HG02870 (cell line): ENCODE data around the gene PAM.
"Not testable (repeated sequence)": the region's sequence is repeated elsewhere in the genome, so short reads cannot be mapped to it uniquely, and the experiment has no call there.

ENCODE experiments used
- ATAC-seq: cut with Tn5 transposase; IDR thresholded peaks from one replicate; pipeline ENCODE4 v1.9.1; 2021; ENCODE audit warnings: mild to moderate bottlenecking, moderate library complexity; ENCODE audit not compliant: unreplicated experiment

The PAM gene

DNA sequence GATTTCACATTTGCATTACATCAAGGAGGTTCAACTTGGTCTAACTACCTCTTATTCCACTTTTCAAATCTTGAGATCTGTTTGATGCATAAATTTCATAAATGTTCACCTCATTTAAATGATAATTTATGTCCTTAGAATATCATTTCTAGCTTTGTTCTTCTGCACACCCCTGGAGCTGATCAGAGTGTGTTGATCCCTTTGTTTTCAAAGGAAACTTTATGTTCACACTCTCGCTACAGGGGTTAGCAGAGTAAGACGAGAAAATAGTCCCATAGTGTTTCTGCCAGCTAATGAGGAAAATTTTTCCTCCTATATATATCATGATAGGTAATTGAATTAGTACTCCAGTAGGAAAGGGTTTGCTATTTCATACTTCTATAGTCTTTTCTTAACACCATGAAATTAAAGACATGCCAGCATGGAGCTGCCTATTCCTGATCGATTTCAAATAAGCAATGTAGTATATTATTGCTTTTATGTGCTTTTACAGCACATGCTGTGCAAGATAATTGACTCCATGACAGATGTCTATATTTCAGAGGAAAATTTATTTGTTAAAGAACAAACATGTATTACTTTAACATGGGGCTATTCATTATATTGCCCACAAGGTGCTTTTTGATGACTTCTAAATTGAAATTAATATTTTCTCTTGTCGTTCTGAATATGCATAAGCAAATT, 4.8 kb upstream of the PAM start:
- no peak for ATAC-seq

DNA sequence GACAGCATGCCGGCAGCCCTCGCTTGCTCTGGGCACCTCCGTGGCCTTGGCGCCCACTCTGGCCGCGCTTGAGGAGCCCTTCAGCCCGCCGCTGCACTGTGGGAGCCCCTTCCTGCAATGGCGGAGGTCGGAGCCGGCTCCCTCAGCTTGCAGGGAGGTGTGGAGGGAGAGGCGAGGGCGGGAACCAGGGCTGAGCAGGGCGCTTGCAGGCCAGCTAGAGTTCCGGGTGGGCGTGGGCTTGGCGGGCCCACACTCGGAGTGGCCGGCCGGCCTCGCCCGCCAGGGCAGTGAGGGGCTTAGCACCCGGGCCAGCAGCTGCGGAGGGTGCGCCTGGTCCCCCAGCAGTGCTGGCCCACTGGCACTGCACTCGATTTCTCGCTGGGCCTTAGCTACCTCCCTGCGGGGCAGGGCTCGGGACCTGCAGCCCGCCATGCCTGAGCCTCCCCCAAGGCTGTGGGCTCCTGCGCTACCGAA, 3.2 kb upstream of the PAM start:
- not testable (repeated sequence) for ATAC-seq

DNA sequence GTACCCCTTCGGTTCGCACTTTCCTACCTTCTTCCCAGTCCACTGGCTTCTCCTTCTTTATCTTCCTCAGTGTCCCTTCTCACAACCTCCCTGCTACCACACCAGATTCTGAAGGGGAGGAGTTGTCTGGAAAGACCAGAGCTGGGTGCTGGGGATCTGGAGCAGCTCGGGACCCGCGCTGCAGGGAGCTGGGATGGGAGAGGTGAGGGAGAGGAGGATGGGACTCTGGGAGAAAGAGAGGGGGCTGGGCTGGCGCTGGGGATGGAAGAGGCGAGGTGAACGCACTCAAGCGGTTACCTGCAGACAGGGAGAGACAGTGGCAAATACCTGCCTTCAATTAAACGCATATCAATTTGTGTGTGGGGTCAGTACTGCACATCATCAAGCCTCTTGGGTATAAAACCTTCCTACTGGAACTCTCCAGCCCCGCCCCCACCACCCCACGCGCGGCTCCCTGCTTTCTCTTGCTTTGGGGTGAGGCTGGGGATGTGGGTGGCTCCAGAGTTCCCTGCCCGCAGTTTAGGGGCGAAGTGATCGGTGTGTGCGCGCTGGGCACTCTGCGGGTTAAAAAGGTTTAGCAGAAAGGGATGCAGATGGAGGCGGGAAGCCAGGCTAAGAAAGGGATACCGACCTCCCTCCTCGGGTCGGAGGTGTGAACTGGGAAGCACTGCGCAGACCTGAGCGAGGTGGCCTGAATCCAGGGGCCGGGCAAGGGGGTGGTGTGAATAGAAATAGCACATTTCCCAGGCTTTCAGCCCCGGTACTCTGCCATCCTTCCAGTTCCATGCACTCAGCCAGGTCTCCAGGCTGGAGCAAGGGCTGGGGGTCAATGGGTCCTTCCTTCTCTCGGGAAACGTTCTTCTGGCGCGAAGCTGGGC, 977 bp upstream of the PAM start:
- ATAC-seq = no peak

DNA sequence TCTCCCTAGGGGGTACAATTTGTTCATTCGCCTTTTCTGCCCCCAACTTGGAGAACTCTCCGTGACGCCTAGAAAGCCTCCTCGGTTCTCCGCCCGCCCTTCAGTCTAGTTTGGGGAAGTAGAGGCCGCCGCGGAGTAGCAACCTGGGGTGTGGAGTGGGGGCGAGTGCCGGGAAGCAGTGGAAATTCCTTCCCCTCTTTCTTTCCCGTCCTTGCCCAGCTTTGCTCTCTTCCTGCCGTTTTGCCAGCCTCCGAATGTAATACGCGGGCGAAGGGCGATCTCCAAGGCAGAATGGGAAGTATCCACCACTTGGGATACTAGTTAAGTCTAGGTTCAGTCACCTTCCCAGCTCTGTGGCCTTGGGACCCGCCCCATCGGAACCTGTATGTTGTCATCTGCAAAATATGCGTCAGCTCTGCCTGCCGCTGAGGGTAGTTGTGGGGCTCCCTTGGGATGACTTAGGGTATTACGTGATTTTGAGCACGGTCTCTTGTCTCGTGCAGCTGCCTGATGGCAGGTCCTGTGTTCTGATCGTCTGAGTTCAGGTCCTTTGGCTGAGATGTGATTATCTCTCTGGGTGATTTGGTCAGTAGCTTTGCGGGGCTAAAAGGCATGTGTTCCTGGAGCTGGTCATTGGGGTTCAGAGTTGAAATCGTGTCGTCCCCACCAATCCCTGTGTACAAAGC, 724 bp downstream of the PAM start:
- ATAC-seq = peak; percentile 42

DNA sequence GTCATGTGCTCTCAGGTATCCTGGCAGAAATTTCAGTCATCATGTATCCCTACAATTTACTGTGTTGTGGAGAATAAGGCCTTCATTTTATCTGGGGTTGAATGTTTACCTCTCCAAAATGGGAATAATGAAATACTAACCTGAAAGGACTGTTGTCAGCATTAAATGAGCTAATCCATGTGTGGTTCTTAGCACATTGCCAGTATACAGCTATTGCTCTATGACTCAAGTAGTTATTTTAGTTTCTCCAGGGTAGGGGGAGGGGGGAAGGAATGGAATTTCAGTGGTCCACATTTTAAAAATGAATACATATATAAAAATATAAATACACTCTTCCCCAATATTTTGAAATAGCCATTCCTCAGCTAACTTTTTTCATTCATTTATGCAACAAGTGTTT, 3.5 kb downstream of the PAM start:
- ATAC-seq = no peak

DNA sequence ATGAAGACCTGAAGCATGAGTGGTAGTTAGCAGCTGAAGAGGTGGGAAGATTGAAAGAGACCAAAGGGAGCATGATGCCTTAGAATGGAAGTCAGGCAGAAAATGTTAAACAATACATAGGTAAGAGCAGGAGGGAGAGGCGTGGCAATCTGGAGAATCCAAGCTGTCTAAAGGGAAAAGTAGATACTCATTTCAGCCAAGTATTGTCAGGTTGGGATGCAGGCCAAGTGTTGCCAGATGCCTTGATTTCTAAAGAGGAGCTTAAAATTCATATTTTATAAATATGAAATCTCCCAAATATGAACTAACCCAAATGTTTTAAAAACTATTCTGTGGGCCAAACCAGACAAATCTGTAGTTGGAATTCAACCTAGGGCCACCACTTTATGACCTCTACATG, 4.2 kb downstream of the PAM start:
- no peak for ATAC-seq

DNA sequence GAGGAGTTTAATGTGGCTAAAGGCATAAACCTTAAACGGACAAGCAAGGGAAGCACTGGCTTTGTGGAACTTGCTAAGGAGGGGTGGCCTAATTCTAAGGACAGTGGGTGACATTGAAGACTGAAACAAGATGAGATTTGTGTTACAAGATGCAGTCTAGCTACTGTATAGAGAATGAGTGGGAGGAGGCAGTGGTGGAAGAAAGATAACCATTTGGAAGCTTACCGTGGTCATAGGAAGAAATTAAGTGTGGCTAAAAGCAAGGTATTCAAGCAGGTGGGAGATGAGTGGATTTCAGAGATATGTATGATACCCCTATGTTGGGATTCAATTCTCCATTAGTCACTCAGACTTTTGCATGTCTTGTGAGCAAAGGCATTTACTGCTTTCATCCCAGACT, 4.6 kb downstream of the PAM start:
- no peak for ATAC-seq

DNA sequence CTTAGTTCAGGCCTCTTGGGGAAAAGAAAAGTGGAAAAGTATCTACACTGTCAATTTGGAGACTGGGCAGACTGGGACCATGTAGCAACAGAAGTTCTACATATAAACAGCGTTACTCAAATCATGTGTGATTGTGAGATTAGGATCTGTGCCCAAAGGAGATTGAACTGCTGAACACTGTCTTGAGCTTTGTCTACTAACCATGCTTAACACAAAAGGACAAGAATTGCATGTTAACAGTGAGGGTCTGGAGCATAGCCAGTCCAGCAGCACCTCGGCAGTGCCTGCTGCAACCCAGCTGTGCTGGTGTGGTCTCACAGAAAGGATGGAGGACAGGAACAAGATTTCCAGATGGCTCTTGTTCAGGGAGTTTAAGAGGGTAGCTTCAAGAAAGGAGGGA, 5.7 kb downstream of the PAM start:
- no peak for ATAC-seq

DNA sequence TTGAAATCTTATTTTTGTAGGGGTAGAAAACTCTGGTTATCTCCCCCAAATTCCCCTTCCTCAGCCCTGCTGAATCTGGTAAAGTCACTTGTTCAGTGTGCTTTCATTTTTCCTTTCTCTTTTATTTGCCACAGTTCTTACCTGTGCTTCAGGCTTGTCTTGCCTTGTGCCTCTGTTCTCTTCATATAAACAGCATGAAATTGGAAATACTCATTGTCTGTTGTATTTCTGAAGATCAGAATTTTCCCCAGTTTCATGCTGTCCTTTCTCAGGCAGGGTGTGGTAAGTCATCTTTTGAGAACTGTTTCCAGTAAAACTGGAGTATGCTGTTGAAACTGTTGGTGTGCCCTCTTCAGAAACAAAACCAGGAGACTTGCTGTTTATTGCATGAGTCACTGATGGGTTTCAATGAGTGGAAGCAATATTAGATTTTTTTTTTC, 7.0 kb downstream of the PAM start:
- peak; percentile 54 for ATAC-seq

DNA sequence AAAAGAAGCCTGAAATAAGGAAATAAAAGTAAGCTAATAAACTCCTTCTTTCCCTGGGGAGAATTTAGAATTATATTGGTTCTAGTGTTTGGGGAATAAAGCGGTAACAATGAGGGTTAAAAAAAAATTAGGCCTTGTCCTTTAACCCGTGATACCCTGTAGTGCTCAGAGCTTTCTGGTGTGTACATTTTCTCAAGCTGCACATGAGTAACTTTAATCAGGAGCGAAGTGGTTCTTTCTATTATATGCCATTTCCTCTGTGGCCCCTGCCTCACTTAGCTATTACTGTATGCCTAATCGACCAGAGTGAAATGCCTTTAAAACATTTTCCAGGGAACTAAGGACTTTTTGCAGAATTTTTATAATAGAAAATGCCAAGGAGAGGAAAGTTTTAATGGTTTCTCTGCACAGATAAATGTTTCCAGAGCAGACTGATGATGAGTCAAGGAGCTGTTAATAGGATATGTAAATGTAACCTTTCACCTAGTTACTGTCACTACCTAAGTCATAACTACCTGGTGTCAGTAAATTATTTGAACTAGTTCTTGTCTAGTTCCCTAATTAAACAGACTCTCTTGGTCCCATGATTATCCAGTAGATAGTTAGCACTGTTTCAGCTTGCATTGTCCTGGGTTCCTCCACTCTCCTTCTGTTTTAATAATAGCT, 7.6 kb downstream of the PAM start:
- no peak for ATAC-seq

DNA sequence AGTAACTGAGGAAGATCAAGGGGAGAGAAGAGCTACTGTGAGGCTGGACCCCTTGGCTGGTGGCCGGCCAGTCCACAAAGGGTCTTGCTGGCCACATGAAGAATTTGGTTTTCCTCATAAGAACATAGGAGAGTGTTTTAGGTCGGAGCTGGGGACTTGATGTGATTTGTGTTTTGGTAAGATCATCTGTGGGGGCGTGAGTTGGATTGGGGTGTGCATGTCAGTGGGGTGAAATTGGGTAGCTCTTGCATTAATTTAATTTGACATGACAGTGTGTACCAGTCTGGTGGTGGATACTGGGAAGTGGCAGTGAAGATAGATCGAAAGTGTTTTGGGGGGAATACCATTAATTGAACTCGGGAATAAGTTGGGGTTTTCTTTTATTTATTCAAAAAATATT, 8.6 kb downstream of the PAM start:
- ATAC-seq = no peak

DNA sequence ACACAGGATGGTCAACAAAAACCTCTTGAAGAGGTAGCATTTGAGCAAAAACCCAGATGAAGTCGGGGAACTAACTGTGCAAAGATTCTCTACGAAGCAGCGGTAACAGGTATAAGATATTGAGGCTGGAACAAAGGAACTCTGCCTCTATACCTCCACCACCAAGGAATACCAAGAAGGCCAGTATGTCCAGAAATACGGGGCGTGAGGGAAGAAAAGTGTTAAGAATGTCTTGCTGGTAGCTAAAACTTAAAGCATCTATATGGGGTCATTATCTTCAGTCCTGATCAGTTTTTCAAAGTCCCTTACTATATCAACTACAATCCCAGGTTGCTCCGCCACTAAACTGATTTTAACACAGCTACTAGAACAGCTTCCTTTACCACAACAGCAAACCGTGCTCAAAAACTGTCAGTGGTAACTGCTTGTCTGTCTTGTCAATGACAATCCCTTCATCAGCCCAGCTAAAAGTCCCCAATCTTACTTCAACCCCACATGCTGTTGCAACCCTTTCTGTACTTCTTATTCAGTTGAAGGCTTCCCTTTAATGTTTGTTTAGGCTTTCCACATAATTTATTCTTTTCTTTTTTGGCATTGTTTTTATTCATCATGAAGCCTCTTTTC, 9.4 kb downstream of the PAM start:
- no peak for ATAC-seq

DNA sequence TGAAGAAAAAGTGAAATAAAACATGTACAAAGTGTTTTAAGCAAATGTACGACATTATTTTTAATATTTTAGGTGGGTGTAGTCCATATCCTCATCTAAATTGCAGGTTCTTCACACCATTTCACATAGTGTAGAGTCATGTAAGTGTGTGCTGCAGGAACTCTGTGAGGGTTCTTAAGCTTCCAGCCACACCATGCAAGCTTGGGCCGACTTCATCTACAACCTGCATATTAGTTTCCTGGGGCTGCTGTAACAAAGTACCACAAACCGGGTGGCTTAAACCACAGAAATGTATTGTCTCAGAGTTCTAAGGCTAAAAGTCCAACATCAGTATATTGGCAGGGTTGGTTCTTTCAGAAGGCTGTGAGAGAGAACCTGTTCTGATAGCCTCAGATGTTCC, 10.2 kb downstream of the PAM start:
- no peak for ATAC-seq

DNA sequence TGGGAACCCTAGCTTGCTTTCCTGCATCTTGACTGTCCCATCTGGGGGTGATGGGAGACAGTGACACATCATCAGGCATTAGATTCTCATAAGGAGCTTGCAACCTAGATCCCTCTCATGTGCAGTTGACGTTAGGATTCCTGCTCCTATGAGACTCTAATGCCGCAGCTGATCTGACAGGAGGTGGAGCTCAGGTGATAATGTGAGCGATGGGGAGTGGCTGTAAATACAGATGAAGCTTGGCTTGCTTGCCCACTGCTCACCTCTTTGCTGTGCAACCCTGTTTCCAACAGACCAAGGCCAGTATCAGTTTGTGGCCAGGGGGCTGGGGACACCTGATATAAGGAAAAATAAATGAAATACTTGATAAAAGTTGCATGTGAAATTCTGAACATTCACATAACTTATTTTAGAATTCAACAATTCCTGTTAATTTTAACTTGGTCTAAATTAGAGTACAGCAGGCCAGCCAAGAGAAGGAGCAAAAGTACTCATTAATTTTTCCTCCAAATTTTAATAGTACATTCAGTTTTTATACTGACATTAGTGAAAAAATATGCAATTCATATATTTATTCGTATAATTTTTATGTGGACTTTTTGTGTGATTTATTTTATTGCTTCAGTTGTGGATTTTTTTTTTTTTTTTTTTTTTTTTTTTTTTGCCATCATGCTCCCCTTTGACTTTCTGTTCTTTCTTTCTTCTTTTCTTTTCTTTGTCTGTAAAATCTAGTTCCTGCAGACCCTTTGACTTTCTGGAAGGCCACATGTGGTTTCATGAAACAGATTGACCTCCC, 11.4 kb downstream of the PAM start:
- ATAC-seq = no peak

DNA sequence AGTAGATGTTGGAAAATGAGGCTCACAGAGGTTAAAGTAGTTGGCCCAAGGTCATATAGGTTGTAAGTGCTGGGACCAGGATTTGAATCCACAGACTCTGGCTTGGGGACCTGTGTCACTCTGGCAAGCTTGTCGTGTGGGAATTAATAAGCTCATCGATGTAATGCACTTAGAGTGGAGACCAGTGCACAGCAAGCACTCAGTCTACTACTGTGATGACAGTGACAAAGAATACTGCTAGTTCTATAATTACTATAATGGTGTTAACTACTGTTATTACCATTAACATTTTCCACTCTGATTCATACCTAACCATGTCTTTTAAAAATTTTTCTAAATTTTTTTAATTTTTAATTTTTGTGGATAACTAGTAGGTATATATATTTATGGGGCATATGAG, 12.8 kb downstream of the PAM start:
- ATAC-seq = peak; percentile 59

DNA sequence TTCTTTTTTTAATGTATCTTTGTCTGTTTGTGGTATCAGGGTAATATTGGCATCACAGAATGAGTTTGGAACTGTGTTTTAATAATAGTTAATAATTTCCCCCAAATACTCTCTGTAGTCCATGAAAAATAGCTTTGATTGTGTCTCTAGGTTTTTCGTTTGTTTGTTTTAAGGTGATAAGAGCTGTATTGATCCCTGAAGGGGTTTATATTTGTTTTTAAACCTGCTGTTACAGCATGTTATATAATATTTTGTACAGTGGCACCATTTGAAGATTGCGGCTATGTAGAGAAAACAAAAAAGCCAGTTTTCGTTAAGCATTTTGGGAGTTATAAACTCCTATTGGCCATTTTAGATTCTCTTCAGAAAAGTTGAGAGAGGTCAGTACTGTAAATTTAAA, 15.7 kb downstream of the PAM start:
- ATAC-seq = no peak

DNA sequence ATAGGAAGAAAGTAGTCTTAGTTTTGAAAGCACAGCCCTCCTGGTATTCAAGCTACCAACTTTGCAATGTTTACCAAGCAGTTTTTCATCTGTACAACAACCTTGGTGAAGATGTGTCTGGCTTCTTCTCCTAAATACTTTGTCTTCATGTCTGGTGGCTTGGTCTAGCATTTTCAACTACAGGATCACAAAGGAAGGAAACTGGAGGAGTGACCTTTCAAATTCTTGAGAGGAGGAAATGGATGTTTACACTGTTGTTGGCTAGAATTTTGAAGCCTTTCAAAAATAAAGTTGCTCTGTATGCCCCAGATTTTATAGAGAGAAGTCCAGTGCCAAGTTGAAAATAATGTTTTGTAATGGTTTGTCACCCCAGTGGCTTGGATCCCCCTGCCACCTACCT, 16.3 kb downstream of the PAM start:
- no peak for ATAC-seq

DNA sequence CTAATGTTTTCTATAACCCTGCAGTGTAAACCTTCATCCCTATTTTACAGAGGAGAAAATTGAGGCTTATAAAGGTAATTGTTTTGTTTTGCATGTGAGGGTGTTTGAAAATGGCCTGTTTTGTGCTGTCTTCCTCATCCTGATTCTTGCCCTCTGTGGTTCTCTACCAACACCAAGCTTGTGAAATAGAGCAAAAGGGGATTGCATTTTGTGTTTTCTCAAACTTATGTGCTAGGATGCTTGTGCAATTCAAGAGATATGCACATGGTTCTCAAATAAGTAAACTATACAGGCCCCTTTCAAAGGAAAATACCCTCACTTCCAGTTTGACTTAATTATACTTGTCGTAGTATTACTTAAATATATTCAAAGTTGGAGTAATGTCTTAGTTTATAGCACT, 17.2 kb downstream of the PAM start:
- ATAC-seq = no peak

DNA sequence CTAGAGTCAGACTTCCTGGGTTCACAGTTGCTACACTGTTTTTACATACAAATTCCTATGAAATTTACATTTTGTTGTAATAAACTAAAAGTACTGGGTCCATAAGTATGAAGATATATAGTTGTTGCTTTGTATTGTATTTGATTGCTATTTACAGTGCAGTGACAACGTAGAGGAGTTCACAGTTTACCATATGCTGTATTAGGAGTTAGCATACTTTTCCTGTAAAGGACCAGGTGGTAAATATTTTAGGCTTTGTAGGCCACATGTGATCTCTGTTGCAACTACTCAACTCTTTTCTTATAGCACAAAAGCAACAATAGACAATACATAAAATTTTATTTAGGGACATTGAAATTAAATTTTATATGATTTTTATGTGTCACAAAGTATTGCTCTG, 18.0 kb downstream of the PAM start:
- no peak for ATAC-seq

DNA sequence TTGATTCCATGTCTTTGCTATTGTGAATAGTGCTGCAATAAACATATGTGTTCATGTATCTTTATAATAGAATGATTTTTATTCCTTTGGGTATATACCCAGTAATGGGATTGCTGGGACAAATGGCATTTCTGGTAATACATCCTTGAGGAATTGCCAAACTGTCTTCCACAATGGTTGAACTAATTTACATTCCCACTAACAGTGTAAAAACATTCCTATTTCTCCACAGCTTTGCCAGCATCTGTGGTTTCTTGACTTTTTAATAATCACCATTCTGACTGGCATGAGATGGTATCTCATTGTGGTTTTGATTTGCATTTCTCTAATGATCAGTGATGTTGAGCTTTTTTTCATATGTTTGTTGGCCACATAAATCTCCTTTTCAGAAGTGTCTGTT, 20.7 kb downstream of the PAM start:
- ATAC-seq = not testable (repeated sequence)
